Sigmoid colon (tissue), 7 donors: Measurements from ENCODE around the gene TPBGL. TPM values are rescaled to one million over a fixed set of nuclear protein-coding genes. Genes with fewer than 3 reads are reported as not detected.

Experiments
- DNase-seq: peaks from one replicate; pipeline ENCODE4 v3.0.0-alpha.2; 2019
- H3K27ac ChIP-seq, 4 donors: fragments of 200-600 bp; sonication (generic); one replicate each; pipeline ENCODE4 v1.5.1; 2016 to 2019; ENCODE audit warnings: mild to moderate bottlenecking in 1 of 4
- H3K27me3 ChIP-seq, 3 donors: fragments of 200-600 bp; sonication (generic); one replicate each; pipeline ENCODE4 v1.5.1; 2019; ENCODE audit warnings: mild to moderate bottlenecking in 1 of 3
- H3K36me3 ChIP-seq, 4 donors: fragments of 200-600 bp; sonication (generic); one replicate each; pipeline ENCODE4 v1.5.1; 2016 to 2019
- H3K4me1 ChIP-seq, 4 donors: fragments of 200-600 bp; sonication (generic); one replicate each; pipeline ENCODE4 v1.5.1; 2017 to 2019
- H3K4me3 ChIP-seq, 4 donors: fragments of 200-600 bp; sonication (generic); one replicate each; pipeline ENCODE4 v1.5.1; 2017 to 2019; ENCODE audit warnings: mild to moderate bottlenecking in 2 of 4, moderate library complexity in 1 of 4
- H3K9me3 ChIP-seq, 4 donors: fragments of 200-600 bp in 3 of 4; sonication (generic) in 3 of 4; one replicate each; pipeline versions ENCODE4 v1.5.1 to v1.6.1; 2013 to 2019
- CTCF ChIP-seq, 4 experiments: fragments of 450-650 bp in 3 of 4; fragments of 200-600 bp in 1 of 4; IDR thresholded peaks; one replicate each; pipeline ENCODE4 v1.5.1; 2016 to 2019; ENCODE audit warnings: antibody characterized with exemption in 4 of 4, mild to moderate bottlenecking in 3 of 4, moderate library complexity in 2 of 4
- EP300 ChIP-seq, 4 donors: sonication (generic); formaldehyde crosslinking; IDR thresholded peaks; one replicate each; pipeline ENCODE4 v1.6.1; 2017; ENCODE audit warnings: antibody characterized with exemption in 4 of 4
- POLR2A ChIP-seq, 2 donors: fragments of 450-650 bp; IDR thresholded peaks; one replicate each; pipeline ENCODE4 v1.6.1; 2016; ENCODE audit warnings: antibody characterized with exemption in 2 of 2, mild to moderate bottlenecking in 2 of 2, moderate library complexity in 2 of 2
- POLR2AphosphoS5 ChIP-seq, 4 donors: sonication (generic); formaldehyde crosslinking; IDR thresholded peaks; one replicate each; pipeline ENCODE4 v1.6.1; 2017; ENCODE audit warnings: antibody characterized with exemption in 4 of 4
- WGBS, 2 donors: extraction: QIAGEN DNeasy Blood & Tissue Kit; methylation state at CpG; one replicate each; pipeline ENCODE4 v1.1.7; 2013; 5-methylcytosine and 5-hydroxymethylcytosine counted together
- intact Hi-C: fragments of 100-400 bp; cut with DNase I; formaldehyde crosslinking; loops from one replicate; pipeline ENCODE4 v1.15.1; 2023
- polyA plus RNA-seq, 3 donors: library from polyadenylated mRNA; stranded (reverse); fragments of 200-250 nt; gene quantifications; one replicate each; pipeline ENCODE4 v1.2.3, GENCODE V29; 2013
- total RNA-seq, 4 donors: library from RNA; depleted of rRNA; stranded (reverse); fragments of >200 nt; gene quantifications; one replicate each; pipeline ENCODE4 v1.1.0, GENCODE V29; 2016
- donor health status: healthy with polysubstance abuse.
- donor health status: Bipolar disorder and iron deficiency.
- donor health status: healthy.

Gene TPBGL
- total and polyA plus RNA-seq, 7 donors: 0.28 to 0.68 (median 0.34) TPM; not detected in 3

DNA sequence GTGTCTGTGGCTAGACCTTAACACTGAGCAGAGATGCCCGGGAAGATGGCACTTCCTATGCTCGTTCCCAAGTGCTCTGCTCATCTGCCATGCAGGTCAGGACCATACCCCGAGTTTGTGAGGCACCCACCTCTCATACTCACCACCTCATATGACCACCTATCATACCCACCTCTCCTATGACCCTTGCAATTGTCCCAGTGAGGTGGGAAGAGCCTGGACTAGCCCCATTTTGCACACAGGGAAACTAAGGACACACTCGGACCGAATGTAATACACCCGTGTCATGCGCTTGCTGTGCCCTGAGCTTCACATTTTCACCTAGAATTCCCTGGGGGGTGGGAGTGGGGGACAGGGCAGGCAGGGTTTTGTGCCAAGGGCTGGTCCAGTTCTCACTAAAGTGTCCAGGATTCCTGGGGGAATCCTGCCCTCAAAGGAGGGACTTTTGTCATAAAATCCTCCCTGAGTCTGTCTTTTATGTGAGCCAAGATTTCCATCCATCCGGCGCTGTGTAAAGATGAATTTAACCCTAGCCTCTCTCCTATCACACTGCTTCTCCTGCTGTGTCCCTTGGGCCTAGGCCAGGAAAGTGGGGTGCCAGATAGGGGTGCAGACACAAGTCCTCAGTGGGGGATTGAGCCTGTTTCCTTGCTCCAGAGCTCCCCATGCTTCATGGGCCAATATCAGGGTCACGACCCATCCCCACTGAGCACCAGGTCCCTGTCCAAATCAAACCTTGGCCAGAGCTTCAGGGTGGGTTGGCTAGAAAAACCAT, 20.0 kb downstream of the TPBGL start:
- no peak overlapping the region for H3K27ac ChIP-seq
- peak; percentile 57 for DNase-seq
- TF ChIP-seq CTCF (IDR thresholded peaks at IDR 0.05): no peak
- no peak for TF ChIP-seq POLR2A (IDR thresholded peaks at IDR 0.05)
- no peak for TF ChIP-seq EP300 (IDR thresholded peaks at IDR 0.05)
- peak in 1 of 4 donors; percentile 35 for TF ChIP-seq POLR2AphosphoS5 (IDR thresholded peaks at IDR 0.05)
- H3K36me3 ChIP-seq: peaks cover 0 to 4% (median 0%) of the 10 kb centered on the region in 4 donors
- H3K9me3 ChIP-seq: no peaks in the 10 kb centered on the region
- H3K4me1 ChIP-seq: peaks cover 0 to 8% (median 3%) of the 10 kb centered on the region in 4 donors
- intact Hi-C loops: no loop called here
- 47 to 67% methylated on average over 10 of the region's 10 CpGs for whole genome bisulfite sequencing, 2 donors
- H3K27me3 ChIP-seq: no peaks in the 10 kb centered on the region
- no peak overlapping the region for H3K4me3 ChIP-seq

- no peak overlapping the region for H3K27ac ChIP-seq
- H3K4me3 ChIP-seq: no peak overlapping the region
- no peaks in the 10 kb centered on the region for H3K9me3 ChIP-seq
- H3K36me3 ChIP-seq: peaks cover 0 to 18% (median 1%) of the 10 kb centered on the region in 4 donors
- DNase-seq: peak; percentile 52
- intact Hi-C loops: no loop called here
- no peaks in the 10 kb centered on the region for H3K27me3 ChIP-seq
- peaks cover 0 to 8% (median 3%) of the 10 kb centered on the region in 4 donors for H3K4me1 ChIP-seq
- TF ChIP-seq EP300 (IDR thresholded peaks at IDR 0.05) (no peak), POLR2AphosphoS5 (IDR thresholded peaks at IDR 0.05) (peak in 2 of 4 donors; percentile 3 to 4)
- WGBS, 2 donors: 86 to 91% methylated on average over 6 of the region's 6 CpGs
These were observed 21.4 kb downstream of the TPBGL start for GRCh38 chr11:75261902-75262361.

- no peak for TF ChIP-seq POLR2A (IDR thresholded peaks at IDR 0.05)
- TF ChIP-seq CTCF (IDR thresholded peaks at IDR 0.05): no peak
- TF ChIP-seq EP300 (IDR thresholded peaks at IDR 0.05): no peak
- H3K9me3 ChIP-seq: no peaks in the 10 kb centered on the region
- 81 to 92% methylated on average over 4 of the region's 4 CpGs for WGBS, 2 donors
- H3K27me3 ChIP-seq: no peaks in the 10 kb centered on the region
- H3K4me1 ChIP-seq: peaks cover 0 to 8% (median 3%) of the 10 kb centered on the region in 4 donors
- DNase-seq: peak; percentile 56
- no peak overlapping the region for H3K4me3 ChIP-seq
- peaks cover 0 to 23% (median 4%) of the 10 kb centered on the region in 4 donors for H3K36me3 ChIP-seq
- intact Hi-C loops: no loop called here
- no peak overlapping the region for H3K27ac ChIP-seq
These were observed 21.9 kb downstream of the TPBGL start for GRCh38 chr11:75262436-75262835.

DNA sequence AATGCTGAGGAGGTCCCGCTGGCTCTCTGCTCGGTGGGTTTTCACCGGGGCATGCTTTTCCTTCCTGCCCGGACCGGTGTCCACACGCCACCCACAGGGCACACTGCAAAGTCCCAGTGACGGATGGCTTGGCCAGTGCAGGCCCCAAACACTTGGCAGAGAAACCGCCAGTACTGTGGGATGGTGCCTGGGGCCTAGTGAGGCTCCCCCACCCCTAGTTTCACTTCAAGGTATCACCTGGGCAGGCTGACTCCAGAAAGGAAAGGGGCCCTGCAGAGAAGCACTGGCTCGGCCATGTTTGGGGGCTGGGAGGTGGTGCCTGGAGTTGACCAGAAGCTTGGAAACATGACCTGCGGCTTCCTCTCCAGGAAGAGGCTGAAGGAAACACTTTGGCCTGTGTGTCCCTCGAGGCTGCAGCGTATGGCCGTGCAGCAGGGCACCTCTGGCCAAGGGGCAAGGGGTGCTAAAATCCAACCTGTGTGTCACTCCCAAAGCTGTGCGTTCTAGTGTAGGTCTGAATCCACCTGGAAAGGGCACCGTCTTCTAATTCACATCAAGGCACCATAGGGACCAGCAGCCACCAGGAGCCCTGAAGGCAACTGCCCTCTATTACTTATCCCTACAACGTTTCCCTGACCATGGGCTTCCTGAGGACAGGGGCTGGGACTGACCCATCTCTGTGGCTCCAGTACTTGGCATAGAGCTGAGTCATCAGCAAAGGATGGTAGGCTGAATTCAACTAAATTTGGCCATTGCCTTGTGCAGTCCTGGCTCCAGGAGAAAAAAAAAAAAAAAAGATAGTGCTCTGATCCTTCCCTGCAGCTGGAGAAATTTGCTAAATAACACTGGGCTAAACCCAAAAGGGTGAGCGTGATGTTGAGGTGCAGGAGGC, 22.6 kb downstream of the TPBGL start:
- no peak overlapping the region for H3K27ac ChIP-seq
- peak; percentile 65 for DNase-seq
- intact Hi-C loops: no loop called here

More for the DNA sequence above, 22.6 kb downstream of the TPBGL start:
- H3K4me1 ChIP-seq: peaks cover 0 to 8% (median 3%) of the 10 kb centered on the region in 4 donors
- no peak overlapping the region for H3K4me3 ChIP-seq
- no peaks in the 10 kb centered on the region for H3K27me3 ChIP-seq
- peak in 3 of 4 donors; percentile 4 to 16 (median 15) for TF ChIP-seq POLR2AphosphoS5 (IDR thresholded peaks at IDR 0.05)
- no peak for TF ChIP-seq CTCF (IDR thresholded peaks at IDR 0.05)
- no peak for TF ChIP-seq EP300 (IDR thresholded peaks at IDR 0.05)
- peaks cover 0 to 31% (median 4%) of the 10 kb centered on the region in 4 donors for H3K36me3 ChIP-seq
- 72 to 74% methylated on average over 17 of the region's 17 CpGs for WGBS, 2 donors
- no peaks in the 10 kb centered on the region for H3K9me3 ChIP-seq
